ENCODE data around the gene MYO19. TPM values are rescaled to one million over a fixed set of nuclear protein-coding genes. Genes with fewer than 3 reads are reported as not detected.

Gene MYO19
- total and polyA plus RNA-seq, 2 of the 8 experiments (the other 6 are each of a cell fraction or from before 2014, with no cell fraction given), result 126 to 163 TPM

- Histone ChIP-seq H3K79me2 (ENCODE audit: control insufficient read depth in 1 of 2, insufficient read depth in 2 of 2, low read length in 2 of 2) (peaks cover 0 to 3% of the 10 kb centered on the region in 2 experiments; a peak in 1 of 4 replicates), H3K27me3 (replicated peaks in 1 of 4; ENCODE audit: control insufficient read depth in 3 of 4, extremely low read depth in 1 of 4, insufficient read depth in 3 of 4, low read length in 3 of 4) (no peaks in the 10 kb centered on the region), H4K8ac (ENCODE audit: extremely low read depth, insufficient read depth, low read length) (no peak overlapping the region), H2BK120ac (replicated peaks; ENCODE audit: low read depth, low read length) (no peak overlapping the region), H3K9ac (replicated peaks in 1 of 4; ENCODE audit: extremely low read depth in 1 of 4, low read depth in 3 of 4, low read length in 3 of 4) (no peak overlapping the region), H3K36me3 (ENCODE audit: control insufficient read depth in 2 of 4, insufficient read depth in 4 of 4, low read length in 3 of 4) (peaks cover 45 to 77% (median 65%) of the 10 kb centered on the region in 4 experiments), H4K5ac (ENCODE audit: insufficient read length, low read depth, low read length) (no peak overlapping the region), H2BK12ac (ENCODE audit: low read depth, low read length) (no peak overlapping the region), H3K79me1 (ENCODE audit: low read depth, low read length) (peaks cover 3% of the 10 kb centered on the region; the same call in 1 of the 2 replicates), H3K27ac (ENCODE audit: low read depth, low read length) (no peak overlapping the region), H3K4ac (replicated peaks; ENCODE audit: insufficient read length, low read depth, low read length) (no peak overlapping the region), H4K20me1 (replicated peaks in 1 of 2; ENCODE audit: control insufficient read depth in 1 of 2, insufficient read depth in 2 of 2, low read length in 2 of 2) (peaks cover 6 to 8% of the 10 kb centered on the region in 2 experiments), H3K4me1 (replicated peaks in 1 of 4; ENCODE audit: control insufficient read depth in 3 of 4, insufficient read depth in 4 of 4, low read length in 3 of 4) (no peaks in the 10 kb centered on the region), H2BK5ac (ENCODE audit: low read depth, low read length) (no peak overlapping the region), H3K14ac (ENCODE audit: insufficient read length) (no peak overlapping the region), H3K23ac (ENCODE audit: insufficient read length) (no peak overlapping the region), H2AFZ (ENCODE audit: low read length) (no peak overlapping the region), H2BK15ac (ENCODE audit: low read length) (no peak overlapping the region), H3K56ac (replicated peaks; ENCODE audit: insufficient read length, low read depth, low read length) (no peak overlapping the region), H3K23me2 (ENCODE audit: low read depth, low read length) (0 out of 2 replicates have a peak, but pooled peaks cover 2% of the 10 kb centered on the region), H2AK5ac (ENCODE audit: low read depth, low read length) (no peak overlapping the region), H4K91ac (replicated peaks; ENCODE audit: insufficient read length, low read length) (no peak overlapping the region), H3K4me3 (ENCODE audit: extremely low read depth in 1 of 4, insufficient read depth in 2 of 4, low read depth in 3 of 4, low read length in 4 of 4) (no peak overlapping the region), H3K4me2 (ENCODE audit: insufficient read depth in 1 of 2, low read depth in 2 of 2, low read length in 2 of 2) (no peak overlapping the region), H3K18ac (ENCODE audit: extremely low read depth, low read length) (no peak overlapping the region), H3K9me3 (ENCODE audit: insufficient read depth in 2 of 2, low read depth in 1 of 2, low read length in 1 of 2) (no peaks in the 10 kb centered on the region), H2BK20ac (ENCODE audit: low read length) (no peak overlapping the region)
- ChIA-PET POLR2A (ENCODE audit: partially characterized antibody) (interaction anchor here (0.7 to 7.7 kb wide), 4 partner anchors 9 to 20 kb away, joined by 3 to 89 read pairs (median 29); no protein-coding TSS in a partner anchor), CTCF (ENCODE audit: partially characterized antibody) (interaction anchor here (0.6 kb wide), 1 partner anchor 38 kb away, joined by 3 read pairs; no protein-coding TSS in a partner anchor)
- DNase-seq (ENCODE audit: low read depth in 1 of 2, low spot score in 2 of 2), result no peak
- WGBS, 2 experiments (ENCODE audit: extremely low coverage in 1 of 2, insufficient coverage in 1 of 2, insufficient read length in 1 of 2, insufficient replicate concordance in 2 of 2, low coverage in 1 of 2, low lambda C conversion rate in 2 of 2, missing lambda C conversion rate in 1 of 2), result 91% methylated on average over 6 of the region's 6 CpGs; no CpG with 5 or more reads in 1 of the 2 experiments
- peak; percentile 47; the same call in 1 of the 2 replicates for TF ChIP-seq POLR2AphosphoS5 (IDR thresholded peaks at IDR 0.05; ENCODE audit: low read depth, low read length)
- TF ChIP-seq EGR1 (IDR thresholded peaks at IDR 0.05; ENCODE audit: borderline replicate concordance, low read depth, low read length), result no peak
- no peak for FAIRE-seq
Observed at GRCh38 chr17:36525888-36526287, 8.8 kb downstream of the MYO19 start.

All from H1 (cell line).